A549 (cell line): Measurements from ENCODE around the gene MYNN. TPM values are rescaled to one million over a fixed set of nuclear protein-coding genes. Genes with fewer than 3 reads are reported as not detected.
A peak's percentile ranks its signal among the peaks of the same experiment; 100 is the strongest.

Experiments used
- ATAC-seq, 2 experiments: fragments of 200-7000 bp in 1 of 2; fragments of >200 bp in 1 of 2; cut with Nextera tagmentation in 1 of 2; cut with Tn5 transposase in 1 of 2; 3 replicates each; pipeline versions ENCODE4 v1.8.0 to v1.9.1; 2018 to 2020; ENCODE audit warnings: mild to moderate bottlenecking in 1 of 2, moderate library complexity in 1 of 2
- CTCF ChIA-PET: fragments of 300-600 bp; sonication (Branson Sonifier 250); formaldehyde crosslinking; extraction: SDS; loops from one replicate; lab custom pipeline; 2021; ENCODE audit warnings: antibody characterized with exemption, inconsistent platforms; lab: Yijun Ruan, JAX
- POLR2A ChIA-PET: fragments of 350-600 bp; formaldehyde crosslinking; extraction: SDS; loops from one replicate; lab custom pipeline; 2021; ENCODE audit warnings: antibody characterized with exemption, inconsistent platforms; lab: Yijun Ruan, JAX
- DNase-seq, 2 experiments: peaks; one replicate each; pipeline versions ENCODE4 v3.0.0 to v3.0.0-alpha.2; 2011 to 2016; ENCODE audit warnings: low read depth in 1 of 2, low spot score in 1 of 2
- FAIRE-seq: peaks from 2 replicates; lab custom pipeline; 2011; peaks lifted over from hg19 to GRCh38; lab: Jason Lieb, UNC
- H3K27ac ChIP-seq, 2 experiments: fragments of >200 bp; sonication (Bioruptor Twin); formaldehyde crosslinking; 3 replicates each; pipeline ENCODE4 v1.5.1; 2016 to 2017
- H3K4me1 ChIP-seq: fragments of >200 bp; sonication (Bioruptor Twin); formaldehyde crosslinking; 3 replicates; pipeline ENCODE4 v1.6.1; 2016
- H3K4me2 ChIP-seq: fragments of >200 bp; sonication (Bioruptor Twin); formaldehyde crosslinking; 3 replicates; pipeline ENCODE4 v1.6.1; 2016
- H3K4me3 ChIP-seq: fragments of >200 bp; sonication (Bioruptor Twin); formaldehyde crosslinking; 3 replicates; pipeline ENCODE4 v1.5.1; 2016
- H3K9me3 ChIP-seq: fragments of >200 bp; sonication (Bioruptor Twin); formaldehyde crosslinking; 3 replicates; pipeline ENCODE4 v1.6.1; 2016
- BCL3 ChIP-seq: fragments of >200 bp; sonication (Bioruptor Twin); formaldehyde crosslinking; IDR thresholded peaks from 3 replicates; pipeline ENCODE4 v1.6.1; 2016
- BHLHE40 ChIP-seq: IDR thresholded peaks from 2 replicates; pipeline ENCODE4 v1.6.1; 2012; ENCODE audit warnings: low read depth, low read length, inconsistent platforms
- EHF ChIP-seq: fragments of 250-450 bp; sonication (Bioruptor Pico); IDR thresholded peaks from 2 replicates; pipeline ENCODE4 v1.5.0; 2020; ENCODE audit warnings: mild to moderate bottlenecking
- ESRRA ChIP-seq: fragments of 150-350 bp; IDR thresholded peaks from 2 replicates; pipeline ENCODE4 v1.6.1; 2014; ENCODE audit warnings: mild to moderate bottlenecking, low read length, borderline replicate concordance
- FOSL2 ChIP-seq, 2 experiments: fragments of 450-650 bp in 1 of 2; fragments of >200 bp in 1 of 2; sonication (Bioruptor Twin) in 1 of 2; formaldehyde crosslinking; IDR thresholded peaks; 2 replicates each; pipeline versions ENCODE4 v1.5.0 to v1.6.1; 2016 to 2020; ENCODE audit warnings: mild to moderate bottlenecking in 1 of 2, moderate library complexity in 1 of 2
- HES2 ChIP-seq: fragments of >200 bp; sonication (Bioruptor Twin); formaldehyde crosslinking; IDR thresholded peaks from 2 replicates; pipeline ENCODE4 v1.6.1; 2016
- HEYL ChIP-seq: fragments of 250-450 bp; sonication (Bioruptor Pico); IDR thresholded peaks from 2 replicates; pipeline ENCODE4 v1.8.0; 2021; ENCODE audit warnings: mild to moderate bottlenecking, moderate library complexity
- HOXB5 ChIP-seq: fragments of 250-450 bp; sonication (Bioruptor Pico); IDR thresholded peaks from 2 replicates; pipeline ENCODE4 v1.5.0; 2020; ENCODE audit warnings: mild to moderate bottlenecking, moderate library complexity
- KDM5A ChIP-seq: fragments of 200-600 bp; sonication (generic); IDR thresholded peaks from 2 replicates; pipeline ENCODE4 v1.6.1; 2016; ENCODE audit warnings: antibody characterized with exemption, mild to moderate bottlenecking
- MAFK ChIP-seq: fragments of 450-650 bp; IDR thresholded peaks from 2 replicates; pipeline ENCODE4 v1.6.1; 2014; ENCODE audit not compliant: partially characterized antibody
- MAZ ChIP-seq: fragments of 150-350 bp; IDR thresholded peaks from 2 replicates; pipeline ENCODE4 v1.6.1; 2014; ENCODE audit warnings: antibody characterized with exemption, low read depth, low read length, borderline replicate concordance
- NFE2L2 ChIP-seq: fragments of 150-350 bp; conservative IDR thresholded peaks from 2 replicates; pipeline ENCODE4 v1.6.1; 2014; ENCODE audit warnings: low read length
- PBX3 ChIP-seq: IDR thresholded peaks from 2 replicates; pipeline ENCODE4 v1.6.1; 2012
- PHF8 ChIP-seq: fragments of 200-600 bp; sonication (generic); IDR thresholded peaks from 2 replicates; pipeline ENCODE4 v1.6.1; 2016; ENCODE audit warnings: low read depth, mild to moderate bottlenecking, antibody characterized with exemption, moderate library complexity, borderline replicate concordance
- POLR2AphosphoS2 ChIP-seq: conservative IDR thresholded peaks from 2 replicates; pipeline ENCODE4 v1.6.1; 2012; ENCODE audit warnings: low read length, improper control_type of control experiment, inconsistent platforms
- RAD21 ChIP-seq, 2 experiments: fragments of >200 bp in 1 of 2; sonication (Bioruptor Twin) in 1 of 2; formaldehyde crosslinking in 1 of 2; IDR thresholded peaks in 1 of 2; conservative IDR thresholded peaks in 1 of 2; 2 replicates in 1 of 2; 3 replicates in 1 of 2; pipeline ENCODE4 v1.6.1; 2012 to 2018; ENCODE audit warnings: inconsistent platforms in 1 of 2
- REST ChIP-seq: fragments of 200-600 bp; sonication (generic); IDR thresholded peaks from 2 replicates; pipeline ENCODE4 v1.6.1; 2016; ENCODE audit warnings: antibody characterized with exemption, mild to moderate bottlenecking, moderate library complexity
- SMC3 ChIP-seq: fragments of >200 bp; sonication (Bioruptor Twin); formaldehyde crosslinking; IDR thresholded peaks from 3 replicates; pipeline ENCODE4 v1.6.1; 2018; ENCODE audit warnings: inconsistent platforms
- TP53 ChIP-seq: fragments of 250-450 bp; sonication (Bioruptor Pico); IDR thresholded peaks from 2 replicates; pipeline ENCODE4 v1.5.0; 2021; ENCODE audit warnings: mild to moderate bottlenecking, moderate library complexity
- ZNF302 ChIP-seq: fragments of 250-450 bp; sonication (Bioruptor Pico); IDR thresholded peaks from 2 replicates; pipeline ENCODE4 v1.9.0; 2021; ENCODE audit warnings: inconsistent platforms, mild to moderate bottlenecking, moderate library complexity
- ZSCAN20 ChIP-seq: fragments of 250-450 bp; sonication (Bioruptor Pico); IDR thresholded peaks from 2 replicates; pipeline ENCODE4 v1.8.0; 2022; ENCODE audit warnings: mild to moderate bottlenecking, moderate library complexity
- WGBS: methylation state at CpG from one replicate; pipeline ENCODE4 v1.1.6; 2017; ENCODE audit errors: missing lambda C conversion rate; 5-methylcytosine and 5-hydroxymethylcytosine counted together
- polyA plus RNA-seq, 4 experiments: library from polyadenylated mRNA; depleted of rRNA in 3 of 4; stranded (reverse); fragments of >200 nt; fragmentation: RNase III in 1 of 4; extraction: RNeasy Plus Mini Kit Qiagen cat#74134 plus additional on column Dnase treatment in 1 of 4; gene quantifications; 2 replicates in 3 of 4; 3 replicates in 1 of 4; pipeline ENCODE4 v1.2.3, GENCODE V29; 2011 to 2017

MYNN gene
- polyA plus RNA-seq, 2 of the 4 experiments (the other 2 are of a cell fraction) = 12.0 to 31.6 TPM

GRCh38 chr3:169780742-169781141, 7.5 kb downstream of the MYNN start:
- H3K4me2 ChIP-seq = no peak overlapping the region
- CTCF ChIA-PET = interaction anchor here (1.0 kb wide), 1 partner anchor 10 kb away, joined by 3 read pairs; no protein-coding TSS in a partner anchor
- no peak overlapping the region for H3K27ac ChIP-seq
- POLR2A ChIA-PET = no interaction called here
- ATAC-seq (no peak), DNase-seq (no peak), FAIRE-seq (no peak)
- WGBS = 77% methylated on average over 2 of the region's 2 CpGs
- H3K4me3 ChIP-seq = no peak overlapping the region
- no peak for TF ChIP-seq HOXB5 (CRISPR knock-in tag)
- TF ChIP-seq ESRRA = no peak
- TF ChIP-seq ZNF302 (CRISPR knock-in tag) = no peak
- TF ChIP-seq, all 56 proteins: peak for 0
- Histone ChIP-seq H3K9me3 (no peaks in the 10 kb centered on the region), H3K4me1 (no peaks in the 10 kb centered on the region; the same call in 2 of the 3 replicates)

- ChIA-PET POLR2A (no interaction called here), CTCF (no interaction called here)
- 92% methylated on average over 4 of the region's 4 CpGs for WGBS
- DNase-seq = no peak
- no peak for ATAC-seq
- H3K4me2 ChIP-seq = no peak overlapping the region
- no peak overlapping the region for H3K27ac ChIP-seq
- H3K4me1 ChIP-seq = no peaks in the 10 kb centered on the region
- TF ChIP-seq RAD21 (conservative IDR thresholded peaks at IDR 0.05 in 1 of 2, IDR thresholded peaks at IDR 0.05 in 1 of 2) (no peak), PBX3 (no peak), REST (no peak), HEYL (CRISPR knock-in tag) (no peak), ZNF302 (CRISPR knock-in tag) (no peak), SMC3 (no peak), BHLHE40 (no peak), POLR2AphosphoS2 (no peak), HES2 (no peak), NFE2L2 (no peak), PHF8 (no peak), KDM5A (no peak)
- TF ChIP-seq, all 56 proteins: peak for 0
- FAIRE-seq = no peak
- H3K4me3 ChIP-seq = no peak overlapping the region
- no peaks in the 10 kb centered on the region for H3K9me3 ChIP-seq
These were observed 8.1 kb downstream of the MYNN start for GRCh38 chr3:169781209-169781855.

GRCh38 chr3:169787120-169787519, 13.9 kb downstream of the MYNN start:
- FAIRE-seq (no peak), ATAC-seq (no peak), DNase-seq (no peak)
- no peak overlapping the region for H3K4me2 ChIP-seq
- H3K9me3 ChIP-seq = no peaks in the 10 kb centered on the region
- TF ChIP-seq BCL3 (no peak), EHF (CRISPR knock-in tag) (no peak), ZSCAN20 (CRISPR knock-in tag) (no peak), HOXB5 (CRISPR knock-in tag) (no peak), TP53 (CRISPR knock-in tag) (no peak), MAZ (no peak), MAFK (peak; percentile 61), FOSL2 (IDR thresholded peaks at IDR 0.05) (no peak), FOSL2 (CRISPR knock-in tag; IDR thresholded peaks at IDR 0.05) (no peak)
- no peak overlapping the region for H3K27ac ChIP-seq
- no peak overlapping the region for H3K4me3 ChIP-seq
- ChIA-PET POLR2A (no interaction called here), CTCF (no interaction called here)
- WGBS = 95% methylated on average over 4 of the region's 4 CpGs
- H3K4me1 ChIP-seq = no peaks in the 10 kb centered on the region
